C4-2B (cell line): ENCODE results near the gene ATG4B.
"Not testable (repeated sequence)": the region's sequence is repeated elsewhere in the genome, so short reads cannot be mapped to it uniquely, and the experiment has no call there.

Experiments used
- H3K27ac ChIP-seq: fragments of 450-650 bp; 2 replicates; pipeline ENCODE4 v1.5.1; 2017
- ZFX ChIP-seq: fragments of 450-650 bp; IDR thresholded peaks from 2 replicates; pipeline ENCODE4 v1.6.1; 2017
- TF ChIP-seq, protein P1 (sequence below): fragments of 450-650 bp; conservative IDR thresholded peaks from 2 replicates; pipeline ENCODE4 v1.5.1; 2017; ENCODE audit warnings: mild to moderate bottlenecking

ATG4B gene

DNA sequence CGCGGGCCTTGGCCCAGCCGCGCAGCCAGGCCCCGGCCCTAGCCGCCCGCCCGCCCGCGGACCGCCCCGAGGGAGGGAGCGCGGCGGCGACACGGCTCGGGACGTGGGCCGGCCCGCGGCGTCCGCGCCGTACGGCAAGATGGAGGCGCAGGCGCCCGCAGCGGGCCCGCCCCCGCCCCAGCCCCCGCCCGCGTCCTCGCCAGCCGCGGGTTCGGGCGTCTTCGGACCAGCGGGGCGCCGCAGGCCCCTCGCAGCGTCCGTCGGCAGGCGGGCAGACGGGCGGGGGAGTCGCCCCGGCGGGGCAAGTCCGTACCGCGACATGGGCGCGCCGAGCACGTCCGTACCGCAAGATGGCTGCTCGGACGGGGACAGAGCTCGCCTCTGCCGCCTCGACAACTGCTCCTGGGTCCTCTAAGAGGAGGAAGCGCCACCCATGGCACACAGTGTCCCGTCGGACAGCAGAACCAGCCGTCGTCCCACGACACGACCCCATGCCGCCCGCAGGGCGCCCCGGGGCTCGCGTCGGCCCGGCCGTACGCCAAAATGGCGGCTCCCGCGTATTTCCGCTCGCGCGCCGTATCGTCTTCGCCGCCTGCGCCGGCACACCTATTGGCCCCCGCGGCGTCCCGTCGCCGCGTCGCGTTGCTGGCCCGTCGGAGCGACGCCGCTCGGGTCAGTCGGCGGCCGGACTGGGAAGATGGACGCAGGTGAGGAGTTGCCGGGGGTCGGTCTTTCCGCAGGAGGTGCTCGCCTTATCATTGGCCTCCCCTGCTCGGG lies at the start of gene ATG4B, which contains the start of gene THAP4:
Gene ATG4B (plus strand): TSS at position 676 of the 777 bp plus-strand sequence. CDS start 22 bp downstream, at position 698.
Gene THAP4 (minus strand): TSS at position 141 of the 777 bp plus-strand sequence. CDS start 141 bp downstream, outside the sequence.
- TF ChIP-seq, protein P1, sequence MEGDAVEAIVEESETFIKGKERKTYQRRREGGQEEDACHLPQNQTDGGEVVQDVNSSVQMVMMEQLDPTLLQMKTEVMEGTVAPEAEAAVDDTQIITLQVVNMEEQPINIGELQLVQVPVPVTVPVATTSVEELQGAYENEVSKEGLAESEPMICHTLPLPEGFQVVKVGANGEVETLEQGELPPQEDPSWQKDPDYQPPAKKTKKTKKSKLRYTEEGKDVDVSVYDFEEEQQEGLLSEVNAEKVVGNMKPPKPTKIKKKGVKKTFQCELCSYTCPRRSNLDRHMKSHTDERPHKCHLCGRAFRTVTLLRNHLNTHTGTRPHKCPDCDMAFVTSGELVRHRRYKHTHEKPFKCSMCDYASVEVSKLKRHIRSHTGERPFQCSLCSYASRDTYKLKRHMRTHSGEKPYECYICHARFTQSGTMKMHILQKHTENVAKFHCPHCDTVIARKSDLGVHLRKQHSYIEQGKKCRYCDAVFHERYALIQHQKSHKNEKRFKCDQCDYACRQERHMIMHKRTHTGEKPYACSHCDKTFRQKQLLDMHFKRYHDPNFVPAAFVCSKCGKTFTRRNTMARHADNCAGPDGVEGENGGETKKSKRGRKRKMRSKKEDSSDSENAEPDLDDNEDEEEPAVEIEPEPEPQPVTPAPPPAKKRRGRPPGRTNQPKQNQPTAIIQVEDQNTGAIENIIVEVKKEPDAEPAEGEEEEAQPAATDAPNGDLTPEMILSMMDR, result no peak
- peak; percentile 7 for TF ChIP-seq ZFX
- H3K27ac ChIP-seq, result peak within 1 kb of the TSS; percentile 99

DNA sequence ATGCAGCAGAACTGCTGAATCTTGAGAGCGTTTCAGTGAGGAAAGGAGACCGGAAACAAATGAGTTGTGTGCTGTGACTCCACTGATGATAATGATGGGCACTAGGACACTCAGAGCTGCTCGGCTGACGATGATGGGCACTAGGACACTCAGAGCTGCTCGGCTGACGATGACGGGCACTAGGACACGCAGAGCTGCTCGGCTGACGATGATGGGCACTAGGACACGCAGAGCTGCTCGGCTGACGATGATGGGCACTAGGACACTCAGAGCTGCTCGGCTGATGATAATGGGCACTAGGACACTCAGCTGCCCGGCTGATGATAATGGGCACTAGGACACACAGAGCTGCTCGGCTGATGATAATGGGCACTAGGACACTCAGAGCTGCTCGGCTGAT lies 47.6 kb upstream of the ATG4B start:
- H3K27ac ChIP-seq, result not testable (repeated sequence)

DNA sequence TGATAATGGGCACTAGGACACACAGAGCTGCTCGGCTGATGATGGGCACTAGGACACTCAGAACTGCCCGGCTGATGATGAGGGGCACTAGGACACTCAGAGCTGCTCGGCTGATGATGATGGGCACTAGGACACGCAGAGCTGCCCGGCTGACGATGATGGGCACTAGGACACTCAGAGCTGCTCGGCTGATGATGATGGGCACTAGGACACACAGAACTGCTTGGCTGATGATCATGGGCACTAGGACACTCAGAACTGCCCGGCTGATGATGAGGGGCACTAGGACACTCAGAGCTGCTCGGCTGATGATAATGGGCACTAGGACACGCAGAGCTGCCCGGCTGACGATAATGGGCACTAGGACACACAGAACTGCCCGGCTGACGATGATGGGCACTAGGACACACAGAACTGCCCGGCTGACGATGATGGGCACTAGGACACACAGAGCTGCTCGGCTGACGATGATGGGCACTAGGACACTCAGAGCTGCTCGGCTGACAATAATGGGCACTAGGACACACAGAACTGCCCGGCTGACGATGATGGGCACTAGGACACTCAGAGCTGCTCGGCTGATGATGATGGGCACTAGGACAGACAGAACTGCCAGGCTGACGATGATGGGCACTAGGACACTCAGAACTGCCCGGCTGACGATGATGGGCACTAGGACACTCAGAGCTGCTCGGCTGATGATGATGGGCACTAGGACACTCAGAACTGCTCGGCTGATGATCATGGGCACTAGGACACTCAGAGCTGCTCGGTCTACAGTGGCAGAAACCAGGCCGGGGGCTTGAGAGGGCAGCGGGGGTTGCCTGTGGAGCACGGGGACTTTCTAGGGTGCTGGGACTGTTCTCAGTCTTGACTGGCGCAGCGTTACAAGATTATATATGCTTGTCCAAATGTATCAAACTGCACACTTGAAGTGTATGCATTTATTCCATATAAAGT lies 46.7 kb upstream of the ATG4B start:
- not testable (repeated sequence) for H3K27ac ChIP-seq

DNA sequence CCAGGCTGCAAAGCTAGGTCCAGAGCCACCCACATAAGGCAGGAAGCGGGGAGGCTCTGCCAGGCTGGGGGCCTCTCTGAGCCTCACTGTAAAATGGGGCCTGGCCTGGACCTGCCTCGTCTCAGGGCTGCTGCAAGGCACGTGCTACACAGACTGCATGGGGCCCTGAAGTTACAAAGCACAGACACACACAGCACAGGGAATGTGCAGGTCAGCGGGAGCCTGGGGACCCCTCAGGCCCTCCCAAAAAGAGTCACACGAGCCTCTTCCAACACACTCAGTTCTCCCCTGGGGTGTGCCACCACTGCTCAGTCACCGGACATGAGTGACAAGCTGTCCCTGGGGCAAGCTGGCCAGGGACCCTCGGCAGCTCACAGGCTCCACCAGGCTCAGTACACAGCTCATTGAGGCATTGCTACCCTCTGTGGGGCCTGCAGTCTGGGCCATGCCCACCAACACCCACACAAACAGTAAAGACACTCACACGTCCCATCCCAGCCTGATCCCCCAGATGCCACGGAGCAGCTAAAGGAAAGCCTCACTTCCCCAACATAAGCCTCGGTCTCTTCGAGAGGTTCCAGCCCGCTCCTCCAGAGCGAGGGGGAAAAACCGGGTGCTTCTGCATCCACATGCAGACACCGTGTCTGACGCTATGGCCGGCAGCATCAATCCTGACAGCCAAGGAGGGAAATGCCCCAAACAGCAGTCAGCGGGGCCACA lies 45.2 kb upstream of the ATG4B start:
- no peak overlapping the region for H3K27ac ChIP-seq
- TF ChIP-seq, protein P1, result no peak
- no peak for TF ChIP-seq ZFX

DNA sequence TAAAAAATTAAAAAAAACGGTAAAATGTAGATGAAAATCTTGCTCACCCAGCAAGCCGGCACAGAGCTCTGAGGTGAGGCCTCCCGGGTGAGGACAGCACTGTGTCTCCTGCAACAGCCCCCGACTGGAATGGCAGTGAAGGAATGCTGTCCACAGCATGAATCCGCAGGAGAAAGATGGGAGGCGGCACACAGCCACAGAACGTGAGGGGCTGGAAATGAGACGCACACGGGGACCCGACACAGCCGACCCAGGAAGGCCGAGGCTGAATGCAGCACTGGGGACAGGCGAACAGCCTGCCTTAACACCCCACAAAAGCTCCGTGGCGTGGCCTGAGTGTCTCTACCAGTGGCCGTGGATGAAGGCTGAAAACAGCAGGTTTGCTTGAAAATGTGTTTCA lies 44.2 kb upstream of the ATG4B start:
- TF ChIP-seq, protein P1, result no peak
- TF ChIP-seq ZFX, result no peak
- H3K27ac ChIP-seq, result no peak overlapping the region

DNA sequence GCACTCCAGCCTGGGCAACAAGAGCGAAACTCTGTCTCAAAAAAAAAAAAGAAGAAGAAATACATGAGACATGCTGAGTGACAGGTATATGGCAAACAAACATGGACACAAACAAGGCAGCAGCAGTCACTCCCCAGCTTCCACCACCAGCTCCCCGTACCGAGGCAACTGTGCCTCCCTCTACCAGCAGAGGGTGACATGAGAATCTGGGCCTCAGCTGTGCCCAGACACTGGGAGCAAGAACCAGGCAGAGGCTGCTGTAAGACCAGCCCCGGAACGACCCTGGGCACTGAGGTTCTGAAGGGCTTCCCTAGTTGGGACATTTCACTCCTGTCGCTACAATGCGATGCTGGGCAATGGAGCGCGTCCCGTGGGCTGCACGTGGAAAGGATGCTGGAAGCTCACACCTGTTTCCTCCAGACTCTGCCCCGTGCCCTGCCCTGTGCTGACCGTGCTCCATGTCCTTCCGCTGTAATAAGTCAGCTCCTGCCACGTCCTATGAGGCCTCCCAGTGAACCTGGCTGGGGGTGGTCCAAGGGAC lies 41.8 kb upstream of the ATG4B start:
- H3K27ac ChIP-seq, result no peak overlapping the region
- TF ChIP-seq ZFX, result no peak
- TF ChIP-seq, protein P1, result no peak; the same call in 1 of the 2 replicates

DNA sequence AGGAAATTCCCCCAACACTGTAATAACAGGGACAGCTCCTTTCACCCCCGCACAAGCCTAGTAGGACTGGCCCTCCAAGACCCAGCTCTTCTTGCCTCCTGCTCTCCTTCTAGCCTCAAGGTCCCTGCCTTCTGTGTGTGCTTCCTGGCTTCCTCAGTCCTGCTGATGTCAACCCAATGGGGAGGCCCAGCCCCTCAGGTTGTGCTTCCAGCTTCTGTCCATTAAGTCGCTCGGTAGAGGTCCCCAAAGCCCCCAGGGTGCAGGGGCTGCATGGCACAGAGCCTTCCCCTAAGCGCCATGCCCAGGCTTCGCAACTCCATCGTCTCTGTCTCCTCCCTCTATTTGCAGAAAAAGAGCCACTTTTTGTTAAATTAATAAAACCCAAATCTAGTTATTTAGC lies 39.9 kb upstream of the ATG4B start:
- TF ChIP-seq ZFX, result no peak
- TF ChIP-seq, protein P1, result no peak

More for the DNA sequence above, 39.9 kb upstream of the ATG4B start:
- no peak overlapping the region for H3K27ac ChIP-seq
